Fibroblast of lung (primary cell): ENCODE measurements around the gene CD226.

Experiments
- CTCF ChIP-seq, 2 donors: IDR thresholded peaks in 1 of 2; conservative IDR thresholded peaks in 1 of 2; 1 replicate in 1 of 2; 2 replicates in 1 of 2; pipeline ENCODE4 v1.5.1; 2011 to 2012; ENCODE audit warnings: low read length in 2 of 2, control low read depth in 1 of 2, inconsistent platforms in 1 of 2, low read depth in 1 of 2, mild to moderate bottlenecking in 1 of 2
- EZH2 ChIP-seq: IDR thresholded peaks from 2 replicates; pipeline ENCODE4 v1.5.1; 2012; ENCODE audit warnings: low read length, control low read depth, mild to moderate bottlenecking; ENCODE audit errors: missing control alignments

- TF ChIP-seq CTCF (conservative IDR thresholded peaks at IDR 0.05 in 1 of 2, IDR thresholded peaks at IDR 0.05 in 1 of 2; ENCODE audit: low read depth in 1 of 2, low read length in 2 of 2) (no peak), EZH2 (no peak)
These were observed 40.9 kb downstream of the CD226 start for GRCh38 chr18:69906765-69907164.
